GM23338 (cell line): Measurements from ENCODE around the gene FYN. TPM values are rescaled to one million over a fixed set of nuclear protein-coding genes. Genes with fewer than 3 reads are reported as not detected.
"Not testable (repeated sequence)": the region's sequence is repeated elsewhere in the genome, so short reads cannot be mapped to it uniquely, and the experiment has no call there.

ENCODE experiments used
- ATAC-seq: fragments of 200-7000 bp; cut with Tn5 transposase; 3 replicates; pipeline ENCODE4 v1.9.1; 2020
- DNase-seq: peaks from one replicate; pipeline ENCODE4 v3.0.0-alpha.2; 2015; ENCODE audit warnings: low spot score
- H2AFZ ChIP-seq: fragments of 200-600 bp; sonication (generic); 2 replicates; pipeline ENCODE4 v1.8.0; 2016; ENCODE audit warnings: antibody characterized with exemption, mild to moderate bottlenecking, moderate library complexity
- H3F3A ChIP-seq: fragments of 200-600 bp; sonication (generic); replicated peaks from 2 replicates; pipeline ENCODE4 v1.8.0; 2017; ENCODE audit warnings: antibody characterized with exemption, mixed run types, low read depth
- H3K27ac ChIP-seq: fragments of 200-600 bp; sonication (generic); 2 replicates; pipeline ENCODE4 v1.6.1; 2016; ENCODE audit warnings: low read depth
- H3K27me3 ChIP-seq: fragments of 200-600 bp; sonication (generic); 2 replicates; pipeline ENCODE4 v1.8.0; 2016; ENCODE audit warnings: mild to moderate bottlenecking, mixed run types, moderate library complexity; ENCODE audit not compliant: insufficient read depth
- H3K36me3 ChIP-seq: fragments of 200-600 bp; sonication (generic); 2 replicates; pipeline ENCODE4 v1.8.0; 2016; ENCODE audit warnings: mild to moderate bottlenecking; ENCODE audit not compliant: insufficient read depth
- H3K4me1 ChIP-seq: fragments of 200-600 bp; sonication (generic); 2 replicates; pipeline ENCODE4 v1.8.0; 2016; ENCODE audit warnings: mild to moderate bottlenecking, moderate library complexity; ENCODE audit not compliant: insufficient read depth
- H3K4me2 ChIP-seq: fragments of 200-600 bp; sonication (generic); 2 replicates; pipeline ENCODE4 v1.7.1; 2017; ENCODE audit warnings: mixed run types
- H3K4me3 ChIP-seq: fragments of 200-600 bp; sonication (generic); 2 replicates; pipeline ENCODE4 v1.6.1; 2016; ENCODE audit warnings: mixed run types
- H3K79me2 ChIP-seq: fragments of 200-600 bp; sonication (generic); replicated peaks from 2 replicates; pipeline ENCODE4 v1.8.0; 2017; ENCODE audit warnings: mild to moderate bottlenecking; ENCODE audit not compliant: insufficient read depth
- H3K9me2 ChIP-seq: fragments of 200-600 bp; sonication (generic); 2 replicates; pipeline ENCODE4 v1.8.0; 2017; ENCODE audit not compliant: insufficient read depth
- H4K20me1 ChIP-seq: fragments of 200-600 bp; sonication (generic); replicated peaks from 2 replicates; pipeline ENCODE4 v1.8.0; 2017; ENCODE audit warnings: mild to moderate bottlenecking; ENCODE audit not compliant: insufficient read depth
- H3K27ac Mint-ChIP-seq: 2 replicates; pipeline ENCODE4 v1.8.0; 2020; ENCODE audit warnings: inconsistent platforms, mild to moderate bottlenecking, moderate library complexity, mixed read lengths
- H3K27me3 Mint-ChIP-seq: 3 replicates; pipeline ENCODE4 v1.8.0; 2022; ENCODE audit warnings: low read depth, mild to moderate bottlenecking, moderate library complexity, mixed read lengths, inconsistent platforms; ENCODE audit not compliant: insufficient read depth, poor library complexity
- H3K36me3 Mint-ChIP-seq: 3 replicates; pipeline ENCODE4 v1.8.0; 2021; ENCODE audit warnings: low read depth, mild to moderate bottlenecking, inconsistent platforms, moderate library complexity, mixed read lengths
- H3K4me1 Mint-ChIP-seq: 3 replicates; pipeline ENCODE4 v1.8.0; 2020; ENCODE audit warnings: mild to moderate bottlenecking, inconsistent platforms, mixed read lengths
- H3K4me3 Mint-ChIP-seq: 3 replicates; pipeline ENCODE4 v1.8.0; 2021; ENCODE audit warnings: moderate library complexity, mild to moderate bottlenecking, inconsistent platforms, mixed read lengths
- H3K9me3 Mint-ChIP-seq: 3 replicates; pipeline ENCODE4 v1.8.0; 2020; ENCODE audit warnings: moderate library complexity, mild to moderate bottlenecking, inconsistent platforms, mixed read lengths
- CREB1 ChIP-seq: fragments of 250-450 bp; sonication (Bioruptor Pico); IDR thresholded peaks from 2 replicates; pipeline ENCODE4 v1.5.0; 2020; ENCODE audit warnings: low read depth, mild to moderate bottlenecking, moderate library complexity
- polyA plus RNA-seq: library from polyadenylated mRNA; unstranded; fragments of >200 nt; fragmentation: Nextera tagmentation; extraction: Ambion mirVana; gene quantifications from 2 replicates; pipeline ENCODE4 v1.2.1, GENCODE V29; 2016
- total RNA-seq: library from RNA; depleted of rRNA; stranded (reverse); fragments of >200 nt; shearing (Covaris generic); gene quantifications from 2 replicates; pipeline ENCODE4 v1.2.3, GENCODE V29; 2014
- TF ChIP-seq, protein P1 (sequence below): IDR thresholded peaks from one replicate; pipeline ENCODE4 v1.6.1; 2018; ENCODE audit warnings: antibody characterized with exemption; ENCODE audit not compliant: unreplicated experiment
- TF ChIP-seq, protein P2 (sequence below): fragments of 250-450 bp; sonication (Bioruptor Pico); IDR thresholded peaks from 2 replicates; pipeline ENCODE4 v1.5.0; 2020; ENCODE audit warnings: mild to moderate bottlenecking, moderate library complexity

FYN gene
- total and polyA plus RNA-seq, 2 experiments from 2014 or later, result 46.8 to 143 TPM

DNA sequence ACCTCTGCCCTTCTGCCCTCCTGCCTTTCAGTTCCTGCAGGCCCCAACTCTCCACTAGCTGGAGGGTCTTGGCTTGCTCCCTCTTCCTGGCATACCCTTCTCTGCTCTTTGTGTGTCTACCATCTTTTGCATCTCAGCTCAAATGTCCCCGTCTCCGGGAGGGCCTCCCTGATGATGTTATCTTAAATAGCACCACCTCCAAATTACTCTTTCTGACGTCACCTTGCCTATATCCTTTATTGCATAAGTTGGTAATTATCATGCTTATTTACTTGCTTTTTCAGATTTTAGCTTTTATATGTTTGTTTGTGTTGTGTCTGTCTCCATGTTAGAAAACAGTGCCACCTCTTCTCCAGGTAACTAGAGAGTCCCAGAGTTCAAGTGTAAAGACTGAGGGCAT, 36.0 kb upstream of the FYN start (continued):
- TF ChIP-seq, protein P1, sequence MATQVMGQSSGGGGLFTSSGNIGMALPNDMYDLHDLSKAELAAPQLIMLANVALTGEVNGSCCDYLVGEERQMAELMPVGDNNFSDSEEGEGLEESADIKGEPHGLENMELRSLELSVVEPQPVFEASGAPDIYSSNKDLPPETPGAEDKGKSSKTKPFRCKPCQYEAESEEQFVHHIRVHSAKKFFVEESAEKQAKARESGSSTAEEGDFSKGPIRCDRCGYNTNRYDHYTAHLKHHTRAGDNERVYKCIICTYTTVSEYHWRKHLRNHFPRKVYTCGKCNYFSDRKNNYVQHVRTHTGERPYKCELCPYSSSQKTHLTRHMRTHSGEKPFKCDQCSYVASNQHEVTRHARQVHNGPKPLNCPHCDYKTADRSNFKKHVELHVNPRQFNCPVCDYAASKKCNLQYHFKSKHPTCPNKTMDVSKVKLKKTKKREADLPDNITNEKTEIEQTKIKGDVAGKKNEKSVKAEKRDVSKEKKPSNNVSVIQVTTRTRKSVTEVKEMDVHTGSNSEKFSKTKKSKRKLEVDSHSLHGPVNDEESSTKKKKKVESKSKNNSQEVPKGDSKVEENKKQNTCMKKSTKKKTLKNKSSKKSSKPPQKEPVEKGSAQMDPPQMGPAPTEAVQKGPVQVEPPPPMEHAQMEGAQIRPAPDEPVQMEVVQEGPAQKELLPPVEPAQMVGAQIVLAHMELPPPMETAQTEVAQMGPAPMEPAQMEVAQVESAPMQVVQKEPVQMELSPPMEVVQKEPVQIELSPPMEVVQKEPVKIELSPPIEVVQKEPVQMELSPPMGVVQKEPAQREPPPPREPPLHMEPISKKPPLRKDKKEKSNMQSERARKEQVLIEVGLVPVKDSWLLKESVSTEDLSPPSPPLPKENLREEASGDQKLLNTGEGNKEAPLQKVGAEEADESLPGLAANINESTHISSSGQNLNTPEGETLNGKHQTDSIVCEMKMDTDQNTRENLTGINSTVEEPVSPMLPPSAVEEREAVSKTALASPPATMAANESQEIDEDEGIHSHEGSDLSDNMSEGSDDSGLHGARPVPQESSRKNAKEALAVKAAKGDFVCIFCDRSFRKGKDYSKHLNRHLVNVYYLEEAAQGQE, result no peak
- TF ChIP-seq, protein P2, sequence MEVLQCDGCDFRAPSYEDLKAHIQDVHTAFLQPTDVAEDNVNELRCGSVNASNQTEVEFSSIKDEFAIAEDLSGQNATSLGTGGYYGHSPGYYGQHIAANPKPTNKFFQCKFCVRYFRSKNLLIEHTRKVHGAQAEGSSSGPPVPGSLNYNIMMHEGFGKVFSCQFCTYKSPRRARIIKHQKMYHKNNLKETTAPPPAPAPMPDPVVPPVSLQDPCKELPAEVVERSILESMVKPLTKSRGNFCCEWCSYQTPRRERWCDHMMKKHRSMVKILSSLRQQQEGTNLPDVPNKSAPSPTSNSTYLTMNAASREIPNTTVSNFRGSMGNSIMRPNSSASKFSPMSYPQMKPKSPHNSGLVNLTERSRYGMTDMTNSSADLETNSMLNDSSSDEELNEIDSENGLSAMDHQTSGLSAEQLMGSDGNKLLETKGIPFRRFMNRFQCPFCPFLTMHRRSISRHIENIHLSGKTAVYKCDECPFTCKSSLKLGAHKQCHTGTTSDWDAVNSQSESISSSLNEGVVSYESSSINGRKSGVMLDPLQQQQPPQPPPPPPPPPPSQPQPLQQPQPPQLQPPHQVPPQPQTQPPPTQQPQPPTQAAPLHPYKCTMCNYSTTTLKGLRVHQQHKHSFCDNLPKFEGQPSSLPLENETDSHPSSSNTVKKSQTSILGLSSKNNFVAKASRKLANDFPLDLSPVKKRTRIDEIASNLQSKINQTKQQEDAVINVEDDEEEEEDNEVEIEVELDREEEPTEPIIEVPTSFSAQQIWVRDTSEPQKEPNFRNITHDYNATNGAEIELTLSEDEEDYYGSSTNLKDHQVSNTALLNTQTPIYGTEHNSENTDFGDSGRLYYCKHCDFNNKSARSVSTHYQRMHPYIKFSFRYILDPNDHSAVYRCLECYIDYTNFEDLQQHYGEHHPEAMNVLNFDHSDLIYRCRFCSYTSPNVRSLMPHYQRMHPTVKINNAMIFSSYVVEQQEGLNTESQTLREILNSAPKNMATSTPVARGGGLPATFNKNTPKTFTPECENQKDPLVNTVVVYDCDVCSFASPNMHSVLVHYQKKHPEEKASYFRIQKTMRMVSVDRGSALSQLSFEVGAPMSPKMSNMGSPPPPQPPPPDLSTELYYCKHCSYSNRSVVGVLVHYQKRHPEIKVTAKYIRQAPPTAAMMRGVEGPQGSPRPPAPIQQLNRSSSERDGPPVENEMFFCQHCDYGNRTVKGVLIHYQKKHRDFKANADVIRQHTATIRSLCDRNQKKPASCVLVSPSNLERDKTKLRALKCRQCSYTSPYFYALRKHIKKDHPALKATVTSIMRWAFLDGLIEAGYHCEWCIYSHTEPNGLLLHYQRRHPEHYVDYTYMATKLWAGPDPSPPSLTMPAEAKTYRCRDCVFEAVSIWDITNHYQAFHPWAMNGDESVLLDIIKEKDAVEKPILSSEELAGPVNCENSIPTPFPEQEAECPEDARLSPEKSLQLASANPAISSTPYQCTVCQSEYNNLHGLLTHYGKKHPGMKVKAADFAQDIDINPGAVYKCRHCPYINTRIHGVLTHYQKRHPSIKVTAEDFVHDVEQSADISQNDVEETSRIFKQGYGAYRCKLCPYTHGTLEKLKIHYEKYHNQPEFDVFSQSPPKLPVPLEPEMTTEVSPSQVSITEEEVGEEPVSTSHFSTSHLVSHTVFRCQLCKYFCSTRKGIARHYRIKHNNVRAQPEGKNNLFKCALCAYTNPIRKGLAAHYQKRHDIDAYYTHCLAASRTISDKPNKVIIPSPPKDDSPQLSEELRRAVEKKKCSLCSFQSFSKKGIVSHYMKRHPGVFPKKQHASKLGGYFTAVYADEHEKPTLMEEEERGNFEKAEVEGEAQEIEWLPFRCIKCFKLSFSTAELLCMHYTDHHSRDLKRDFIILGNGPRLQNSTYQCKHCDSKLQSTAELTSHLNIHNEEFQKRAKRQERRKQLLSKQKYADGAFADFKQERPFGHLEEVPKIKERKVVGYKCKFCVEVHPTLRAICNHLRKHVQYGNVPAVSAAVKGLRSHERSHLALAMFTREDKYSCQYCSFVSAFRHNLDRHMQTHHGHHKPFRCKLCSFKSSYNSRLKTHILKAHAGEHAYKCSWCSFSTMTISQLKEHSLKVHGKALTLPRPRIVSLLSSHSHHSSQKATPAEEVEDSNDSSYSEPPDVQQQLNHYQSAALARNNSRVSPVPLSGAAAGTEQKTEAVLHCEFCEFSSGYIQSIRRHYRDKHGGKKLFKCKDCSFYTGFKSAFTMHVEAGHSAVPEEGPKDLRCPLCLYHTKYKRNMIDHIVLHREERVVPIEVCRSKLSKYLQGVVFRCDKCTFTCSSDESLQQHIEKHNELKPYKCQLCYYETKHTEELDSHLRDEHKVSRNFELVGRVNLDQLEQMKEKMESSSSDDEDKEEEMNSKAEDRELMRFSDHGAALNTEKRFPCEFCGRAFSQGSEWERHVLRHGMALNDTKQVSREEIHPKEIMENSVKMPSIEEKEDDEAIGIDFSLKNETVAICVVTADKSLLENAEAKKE (CRISPR knock-in tag), result no peak
- TF ChIP-seq CREB1 (CRISPR knock-in tag), result no peak

DNA sequence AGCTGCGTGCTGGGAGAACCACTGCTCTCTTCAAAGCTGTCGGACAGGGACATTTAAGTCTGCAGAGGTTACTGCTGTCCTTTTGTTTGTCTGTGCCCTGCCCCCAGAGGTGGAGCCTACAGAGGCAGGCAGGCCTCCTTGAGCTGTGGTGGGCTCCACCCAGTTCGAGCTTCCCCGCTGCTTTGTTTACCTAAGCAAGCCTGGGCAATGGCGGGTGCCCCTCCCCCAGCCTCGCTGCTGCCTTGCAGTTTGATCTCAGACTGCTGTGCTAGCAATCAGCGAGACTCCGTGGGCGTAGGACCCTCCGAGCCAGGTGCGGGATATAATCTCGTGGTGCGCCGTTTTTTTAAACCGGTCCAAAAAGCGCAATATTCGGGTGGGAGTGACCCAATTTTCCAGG, 35.1 kb upstream of the FYN start:
- not testable (repeated sequence) for H3K27ac Mint-ChIP-seq, H4K20me1 ChIP-seq, H3K27ac ChIP-seq, DNase-seq, H3K4me1 ChIP-seq, H2AFZ ChIP-seq, H3K4me3 Mint-ChIP-seq, ATAC-seq, H3K27me3 ChIP-seq, H3K4me3 ChIP-seq, H3F3A ChIP-seq, H3K79me2 ChIP-seq, H3K27me3 Mint-ChIP-seq, H3K36me3 ChIP-seq, H3K9me2 ChIP-seq
- H3K4me2 ChIP-seq, result peak overlapping the region; percentile 12; the same call in 1 of the 2 replicates
- peaks cover 11% of the 10 kb centered on the region for H3K4me1 Mint-ChIP-seq
- peaks cover 12% of the 10 kb centered on the region; the same call in 2 of the 3 replicates for H3K36me3 Mint-ChIP-seq
- H3K9me3 Mint-ChIP-seq, result peaks cover 16% of the 10 kb centered on the region
